Activated naive CD8-positive, alpha-beta T cell treated with anti-CD3 and anti-CD28 coated beads, Interleukin-2, amount 50 U/mL, for 24 hours (primary cell): Measurements from ENCODE around the gene CHRNA7.

Experiments used
- ATAC-seq: fragments of 150-1000 bp; cut with Tn5 transposase; one replicate; pipeline ENCODE4 v1.10.0; 2021
- DNase-seq: peaks from one replicate; pipeline ENCODE4 v3.0.0; 2021
- H3K27ac Mint-ChIP-seq: one replicate; pipeline ENCODE4 v1.8.0; 2021; ENCODE audit warnings: mild to moderate bottlenecking, mixed read lengths
- H3K27me3 Mint-ChIP-seq: one replicate; pipeline ENCODE4 v1.8.0; 2021; ENCODE audit warnings: mixed read lengths
- H3K36me3 Mint-ChIP-seq: one replicate; pipeline ENCODE4 v1.8.0; 2021; ENCODE audit warnings: low read depth, mixed read lengths
- H3K4me1 Mint-ChIP-seq: one replicate; pipeline ENCODE4 v1.8.0; 2021; ENCODE audit warnings: mixed read lengths
- H3K4me3 Mint-ChIP-seq: one replicate; pipeline ENCODE4 v1.8.0; 2021; ENCODE audit warnings: mild to moderate bottlenecking, moderate library complexity, mixed read lengths
- H3K9me3 Mint-ChIP-seq: one replicate; pipeline ENCODE4 v1.8.0; 2021; ENCODE audit warnings: mixed read lengths

CHRNA7 gene

DNA sequence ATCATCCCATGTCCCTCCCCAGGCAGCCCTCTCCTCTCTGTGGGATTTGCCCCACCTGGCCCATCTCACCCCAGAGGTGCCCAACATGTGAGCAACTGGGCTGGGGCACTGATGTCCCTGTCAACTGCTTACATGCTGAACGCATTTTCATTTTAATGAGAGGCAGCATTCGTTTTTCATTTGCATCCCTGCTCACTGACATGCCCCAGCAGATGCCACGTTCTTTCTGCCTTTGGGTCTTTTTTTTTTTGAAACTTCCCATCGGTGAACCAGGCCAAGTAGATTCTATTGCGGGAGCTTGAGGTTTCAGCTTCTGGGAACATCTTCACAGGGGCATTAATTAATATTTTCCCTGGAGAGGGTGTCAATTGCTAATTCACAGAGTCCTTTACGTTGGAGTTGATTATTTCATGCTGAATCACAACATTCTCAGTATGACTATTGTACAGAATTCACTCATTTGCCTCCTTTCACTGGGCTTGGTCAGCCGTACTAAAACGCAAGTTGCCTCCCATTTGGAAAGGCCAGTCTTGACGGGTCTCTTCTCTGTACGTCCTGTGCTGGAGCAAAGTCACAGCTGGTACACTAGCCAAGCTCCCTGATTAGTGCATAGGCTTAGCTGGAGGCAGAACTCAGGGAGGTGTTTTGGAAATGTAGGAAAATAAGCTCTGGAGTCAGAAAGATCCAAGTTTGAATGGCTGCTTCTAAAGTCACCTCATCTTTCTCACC is 69.8 kb downstream of the CHRNA7 start:
- Mint-ChIP-seq H3K27me3 (peaks cover 15% of the 10 kb centered on the region), H3K36me3 (no peaks in the 10 kb centered on the region), H3K27ac (no peak overlapping the region), H3K4me3 (no peak overlapping the region), H3K9me3 (no peaks in the 10 kb centered on the region), H3K4me1 (no peaks in the 10 kb centered on the region)
- no peak for DNase-seq
- ATAC-seq: no peak

DNA sequence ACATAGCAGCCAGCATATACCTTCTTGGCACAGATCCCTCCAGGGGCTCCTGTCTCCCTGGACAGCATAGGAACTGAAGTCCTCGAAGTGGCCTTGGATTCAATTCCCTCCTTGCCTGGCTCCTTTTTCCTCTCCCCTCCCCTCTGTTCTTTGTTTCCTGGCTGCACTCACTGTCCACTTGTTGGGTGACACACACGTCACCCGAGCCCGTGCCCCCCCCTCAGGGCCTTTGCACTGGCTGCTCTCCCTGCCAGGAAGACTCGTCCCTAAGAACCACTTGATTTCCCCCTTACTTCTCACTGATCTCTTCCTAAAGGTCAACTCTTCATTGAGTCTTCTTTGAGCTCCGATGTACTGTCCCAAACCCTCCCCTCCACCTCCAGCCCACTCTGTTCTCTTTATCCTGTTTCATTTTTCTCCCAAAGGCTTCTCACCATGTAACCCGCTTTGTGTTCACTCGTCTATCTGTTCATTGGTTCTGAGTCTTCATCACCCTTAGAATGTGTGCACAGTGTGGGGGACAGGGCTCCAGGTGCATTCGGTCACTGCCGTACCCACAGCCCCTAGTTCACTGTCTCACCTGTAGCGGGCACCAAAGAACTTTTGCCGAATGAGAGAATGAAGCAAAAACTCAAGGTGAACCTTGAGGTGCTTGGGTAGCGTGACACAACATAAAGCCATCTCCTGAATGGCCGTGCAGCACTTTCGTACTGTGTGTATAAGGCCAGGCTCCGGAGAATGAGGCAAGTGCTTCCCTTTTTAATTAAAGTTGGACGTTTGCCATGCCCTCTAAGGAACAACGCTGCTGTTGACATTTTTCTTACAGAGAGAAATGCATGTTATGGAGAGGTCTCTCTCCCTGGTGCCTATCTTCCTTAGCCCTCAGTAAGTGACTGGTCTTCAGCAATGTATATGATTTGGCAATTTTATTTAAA is 74.0 kb downstream of the CHRNA7 start:
- no peak for ATAC-seq
- H3K4me3 Mint-ChIP-seq: no peak overlapping the region
- no peak overlapping the region for H3K27ac Mint-ChIP-seq
- no peaks in the 10 kb centered on the region for H3K9me3 Mint-ChIP-seq
- peaks cover 17% of the 10 kb centered on the region for H3K27me3 Mint-ChIP-seq
- H3K4me1 Mint-ChIP-seq: no peaks in the 10 kb centered on the region
- DNase-seq: no peak
- H3K36me3 Mint-ChIP-seq: no peaks in the 10 kb centered on the region

DNA sequence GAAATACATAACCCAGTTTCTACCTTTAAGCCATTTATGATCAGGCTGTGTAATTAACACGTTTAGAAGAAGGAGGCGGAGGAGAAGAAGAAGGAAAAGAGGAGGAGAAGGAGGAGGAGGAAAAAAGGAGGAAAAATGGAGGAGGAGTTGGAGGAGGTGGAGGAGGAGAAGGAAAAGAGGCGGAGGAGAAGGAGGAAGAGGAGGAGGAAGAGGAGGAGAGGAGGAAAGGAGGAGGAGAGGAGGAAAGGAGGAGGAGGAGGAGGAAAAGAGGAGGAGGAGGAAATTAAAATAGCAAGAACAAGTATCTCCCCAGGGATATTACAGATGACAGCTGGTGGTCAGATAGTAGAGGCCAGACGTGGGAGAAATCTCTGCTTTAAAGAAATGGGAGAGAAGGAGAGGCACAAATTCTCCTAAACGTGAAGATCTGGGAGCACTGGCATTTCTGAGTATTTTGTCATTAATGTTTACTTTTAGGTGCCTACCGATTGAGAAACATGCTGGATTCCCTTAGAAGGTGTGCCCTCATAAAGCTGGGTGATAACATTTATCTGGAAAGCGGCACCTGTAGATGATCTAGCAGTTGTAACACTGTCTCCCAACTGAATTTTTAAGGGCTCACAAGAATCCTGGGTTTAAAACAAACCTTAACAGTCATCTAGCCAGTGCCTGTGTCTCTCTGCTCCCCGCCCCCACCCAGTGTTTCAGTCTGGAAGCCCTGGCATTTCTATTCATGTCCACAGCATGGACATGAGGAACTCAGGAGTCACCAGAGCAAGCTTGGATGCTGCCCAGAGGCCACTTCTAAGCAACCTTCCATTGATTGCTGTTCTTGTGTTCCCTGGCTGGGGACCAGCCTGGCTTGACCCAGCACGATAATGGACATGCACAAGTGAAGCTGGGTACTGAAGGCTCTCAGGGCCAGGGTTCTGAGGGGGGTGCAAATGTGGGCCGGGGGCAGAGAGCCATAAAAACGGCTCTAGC is 75.2 kb downstream of the CHRNA7 start:
- ATAC-seq: no peak
- no peaks in the 10 kb centered on the region for H3K9me3 Mint-ChIP-seq
- H3K4me1 Mint-ChIP-seq: no peaks in the 10 kb centered on the region
- peaks cover 20% of the 10 kb centered on the region for H3K27me3 Mint-ChIP-seq
- H3K36me3 Mint-ChIP-seq: no peaks in the 10 kb centered on the region
- no peak overlapping the region for H3K27ac Mint-ChIP-seq
- H3K4me3 Mint-ChIP-seq: no peak overlapping the region
- no peak for DNase-seq

DNA sequence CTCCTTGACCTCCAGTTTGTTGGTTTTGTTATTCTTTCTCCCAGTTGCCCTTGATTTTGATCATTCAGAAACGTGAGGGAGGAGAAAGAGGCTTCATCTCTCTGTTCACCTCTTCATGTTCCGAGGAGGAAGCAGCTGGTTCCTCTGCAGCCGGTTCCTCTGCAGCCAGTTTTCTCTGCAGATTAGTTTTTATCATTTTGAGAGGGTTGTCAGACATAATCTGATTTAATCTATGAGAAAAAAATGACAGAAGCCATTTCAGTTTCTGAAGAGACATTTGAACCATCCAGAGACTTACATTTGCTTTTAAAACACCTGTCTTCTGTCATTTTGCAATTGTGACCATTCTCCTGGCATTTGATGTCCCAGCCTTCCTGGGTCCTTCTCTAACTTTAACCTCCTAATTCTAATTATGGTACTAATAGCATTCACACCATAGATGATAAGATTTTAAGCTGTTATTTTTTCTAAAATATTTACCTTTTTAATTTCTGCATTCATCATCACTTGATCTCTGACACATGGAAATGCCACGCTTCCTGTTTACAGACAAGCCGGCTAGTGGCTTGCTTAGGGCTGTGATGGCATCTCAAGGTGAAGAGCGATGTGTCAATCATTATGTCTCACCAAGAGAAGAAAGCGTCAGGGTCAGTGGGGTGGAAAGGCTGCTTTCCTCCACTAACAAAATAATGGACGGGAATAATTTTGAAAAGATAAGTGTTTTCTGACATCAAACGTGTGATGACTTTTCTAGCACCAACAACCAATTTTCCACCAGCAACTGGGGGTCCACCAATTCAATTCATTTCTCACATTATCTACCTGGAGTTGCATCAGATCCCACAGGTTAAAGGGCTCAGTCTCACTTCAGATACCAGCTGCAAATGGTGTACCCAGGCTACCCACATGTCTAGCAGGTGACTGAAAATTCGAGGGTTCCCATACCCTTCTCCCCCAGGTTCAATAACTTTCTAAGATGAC is 76.4 kb downstream of the CHRNA7 start:
- ATAC-seq (no peak), DNase-seq (no peak)
- Mint-ChIP-seq H3K27me3 (peaks cover 21% of the 10 kb centered on the region), H3K36me3 (no peaks in the 10 kb centered on the region), H3K9me3 (no peaks in the 10 kb centered on the region), H3K27ac (no peak overlapping the region), H3K4me1 (no peaks in the 10 kb centered on the region), H3K4me3 (no peak overlapping the region)

DNA sequence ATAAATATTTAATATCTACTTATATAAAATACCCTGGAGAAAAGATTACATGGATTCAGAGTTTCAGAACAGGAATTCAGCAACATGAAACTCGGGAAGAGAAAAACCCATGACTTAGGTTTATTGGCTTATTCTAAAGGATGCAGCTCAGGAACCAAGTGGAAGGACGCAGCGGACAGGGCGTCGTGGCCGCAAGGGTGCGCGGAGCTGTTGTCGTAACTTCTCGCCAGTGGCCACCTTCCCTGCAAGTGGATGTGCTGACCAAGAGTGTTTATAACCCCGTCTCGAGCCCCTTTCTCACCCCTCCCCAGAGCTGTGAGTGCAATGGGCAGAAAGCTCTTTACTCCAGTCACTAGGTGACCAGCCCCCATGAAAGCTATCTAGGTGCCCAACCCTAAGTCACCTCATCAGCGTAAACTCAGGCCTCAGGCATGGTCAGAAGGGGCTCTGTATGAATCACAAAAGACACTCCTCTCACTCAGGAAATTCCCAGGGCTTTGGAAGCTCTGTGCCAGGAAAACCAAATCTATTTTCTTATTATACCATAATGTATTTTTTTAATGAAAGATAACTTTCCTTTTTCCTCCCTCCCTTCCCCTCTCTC is 77.3 kb downstream of the CHRNA7 start:
- no peaks in the 10 kb centered on the region for H3K9me3 Mint-ChIP-seq
- H3K27ac Mint-ChIP-seq: no peak overlapping the region
- ATAC-seq: no peak

DNA sequence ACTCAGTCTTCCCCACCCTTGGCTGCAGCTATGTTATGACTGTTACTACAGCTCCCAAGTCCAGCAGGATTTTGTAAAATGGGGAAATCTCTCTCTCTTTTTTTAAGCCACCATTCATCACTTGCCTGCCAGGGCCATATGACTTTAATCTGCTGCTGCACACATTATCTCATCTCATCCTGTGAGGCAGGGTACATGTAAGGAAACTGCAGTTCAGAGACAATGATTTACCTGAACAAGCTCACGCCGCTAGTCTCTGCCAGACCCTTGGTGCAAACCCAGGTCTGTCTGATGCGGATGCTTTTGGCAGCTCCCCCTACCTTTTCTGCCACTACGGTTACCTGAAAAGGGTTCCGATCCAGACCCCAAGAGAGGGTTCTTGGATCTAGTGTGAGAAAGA is 78.3 kb downstream of the CHRNA7 start:
- DNase-seq (no peak), ATAC-seq (no peak)
- Mint-ChIP-seq H3K4me3 (no peak overlapping the region), H3K9me3 (no peaks in the 10 kb centered on the region), H3K36me3 (no peaks in the 10 kb centered on the region), H3K4me1 (no peaks in the 10 kb centered on the region), H3K27me3 (peaks cover 19% of the 10 kb centered on the region), H3K27ac (no peak overlapping the region)

More for the DNA sequence above, 77.3 kb downstream of the CHRNA7 start:
- Mint-ChIP-seq H3K27me3 (peaks cover 21% of the 10 kb centered on the region), H3K4me1 (no peaks in the 10 kb centered on the region), H3K4me3 (no peak overlapping the region), H3K36me3 (no peaks in the 10 kb centered on the region)
- DNase-seq: no peak

DNA sequence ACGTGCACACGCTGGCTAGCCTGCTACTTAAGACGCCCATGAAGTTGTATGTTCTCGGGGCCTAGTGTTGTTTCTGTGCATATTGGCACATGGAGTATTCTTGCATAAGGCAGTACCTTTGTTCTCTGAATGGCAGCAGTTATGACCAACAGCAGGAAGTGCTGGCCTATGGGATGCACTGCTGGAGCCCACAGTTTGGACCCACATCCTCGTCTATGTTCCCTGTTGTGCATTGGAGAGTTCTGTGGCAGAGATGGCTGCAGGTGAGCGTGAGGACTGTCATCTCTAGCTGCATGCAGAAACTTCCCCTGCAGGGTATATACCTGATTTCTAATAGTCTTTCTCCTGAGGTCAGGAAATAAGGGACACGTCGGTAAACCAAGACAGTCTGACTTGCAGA is 81.8 kb downstream of the CHRNA7 start:
- ATAC-seq (no peak), DNase-seq (no peak)
- Mint-ChIP-seq H3K9me3 (no peaks in the 10 kb centered on the region), H3K27me3 (peaks cover 7% of the 10 kb centered on the region), H3K4me3 (no peak overlapping the region), H3K27ac (no peak overlapping the region), H3K4me1 (no peaks in the 10 kb centered on the region), H3K36me3 (no peaks in the 10 kb centered on the region)

DNA sequence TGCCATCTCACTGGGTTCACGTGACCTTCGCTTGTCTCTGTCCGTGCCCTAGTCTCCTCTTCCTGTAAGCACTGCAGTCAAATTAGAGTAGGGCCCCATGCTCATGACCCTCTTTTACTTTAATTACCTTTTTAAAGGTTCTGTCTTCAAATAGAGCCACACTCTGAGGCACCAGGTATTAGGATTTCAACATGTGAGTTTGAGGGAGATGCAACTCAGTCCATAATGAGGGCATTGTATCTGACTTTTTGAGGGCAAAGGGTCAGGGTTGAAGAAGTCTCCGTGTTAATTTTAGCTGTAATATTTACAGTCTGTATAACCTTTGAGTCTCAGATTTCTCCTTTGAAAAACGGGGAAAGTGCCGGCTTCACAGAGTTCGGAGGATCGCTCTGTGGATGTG is 82.9 kb downstream of the CHRNA7 start:
- no peak overlapping the region for H3K4me3 Mint-ChIP-seq
- H3K9me3 Mint-ChIP-seq: no peaks in the 10 kb centered on the region
- H3K27ac Mint-ChIP-seq: no peak overlapping the region
- ATAC-seq (no peak), DNase-seq (no peak)
- no peaks in the 10 kb centered on the region for H3K4me1 Mint-ChIP-seq
- peaks cover 5% of the 10 kb centered on the region for H3K27me3 Mint-ChIP-seq
- no peaks in the 10 kb centered on the region for H3K36me3 Mint-ChIP-seq

DNA sequence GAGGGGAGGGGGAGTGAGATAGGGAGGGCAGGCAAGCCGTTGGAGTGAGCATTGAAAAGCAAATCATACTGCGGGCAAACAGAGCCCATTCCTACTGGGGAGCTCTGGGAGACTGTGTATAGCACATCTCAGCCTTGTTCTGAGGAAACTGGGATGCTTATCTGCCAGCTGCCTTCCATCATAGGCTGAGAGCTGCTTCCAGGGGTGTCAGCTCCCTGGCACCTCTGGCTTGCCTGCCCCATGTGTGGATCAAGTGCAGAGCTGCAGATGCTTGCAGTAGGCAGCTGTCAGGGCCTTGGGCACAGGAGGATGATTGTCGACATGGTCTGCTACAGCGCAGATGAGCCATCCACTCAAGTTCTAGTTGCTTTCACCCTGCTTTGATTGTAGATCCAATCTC is 86.8 kb downstream of the CHRNA7 start:
- Mint-ChIP-seq H3K27ac (no peak overlapping the region), H3K4me3 (no peak overlapping the region), H3K27me3 (no peaks in the 10 kb centered on the region)

DNA sequence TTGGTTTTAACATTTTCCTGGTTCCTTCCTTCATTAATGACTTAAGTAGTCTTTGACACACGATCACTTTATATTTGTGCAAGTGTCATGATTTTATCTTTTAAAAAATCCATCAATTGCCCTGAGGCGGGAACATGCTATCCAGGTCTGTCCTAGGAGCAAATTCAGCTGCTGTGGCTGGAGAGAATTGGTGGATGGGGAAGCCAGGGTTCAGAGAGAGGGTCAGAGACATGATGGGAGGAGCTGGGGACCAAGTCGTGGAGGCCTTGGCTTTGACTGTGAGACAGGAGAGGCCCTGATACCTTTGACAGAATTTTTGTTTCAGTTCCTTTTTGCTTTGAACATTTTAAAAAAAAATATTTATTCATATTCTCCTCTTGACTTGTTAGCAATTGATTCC is 89.0 kb downstream of the CHRNA7 start:
- Mint-ChIP-seq H3K36me3 (no peaks in the 10 kb centered on the region), H3K27ac (no peak overlapping the region), H3K4me1 (no peaks in the 10 kb centered on the region), H3K27me3 (no peaks in the 10 kb centered on the region), H3K9me3 (no peaks in the 10 kb centered on the region), H3K4me3 (no peak overlapping the region)
- ATAC-seq (no peak), DNase-seq (no peak)

More for the DNA sequence above, 86.8 kb downstream of the CHRNA7 start:
- no peaks in the 10 kb centered on the region for H3K9me3 Mint-ChIP-seq
- H3K4me1 Mint-ChIP-seq: no peaks in the 10 kb centered on the region
- H3K36me3 Mint-ChIP-seq: no peaks in the 10 kb centered on the region
- ATAC-seq: no peak
- no peak for DNase-seq

DNA sequence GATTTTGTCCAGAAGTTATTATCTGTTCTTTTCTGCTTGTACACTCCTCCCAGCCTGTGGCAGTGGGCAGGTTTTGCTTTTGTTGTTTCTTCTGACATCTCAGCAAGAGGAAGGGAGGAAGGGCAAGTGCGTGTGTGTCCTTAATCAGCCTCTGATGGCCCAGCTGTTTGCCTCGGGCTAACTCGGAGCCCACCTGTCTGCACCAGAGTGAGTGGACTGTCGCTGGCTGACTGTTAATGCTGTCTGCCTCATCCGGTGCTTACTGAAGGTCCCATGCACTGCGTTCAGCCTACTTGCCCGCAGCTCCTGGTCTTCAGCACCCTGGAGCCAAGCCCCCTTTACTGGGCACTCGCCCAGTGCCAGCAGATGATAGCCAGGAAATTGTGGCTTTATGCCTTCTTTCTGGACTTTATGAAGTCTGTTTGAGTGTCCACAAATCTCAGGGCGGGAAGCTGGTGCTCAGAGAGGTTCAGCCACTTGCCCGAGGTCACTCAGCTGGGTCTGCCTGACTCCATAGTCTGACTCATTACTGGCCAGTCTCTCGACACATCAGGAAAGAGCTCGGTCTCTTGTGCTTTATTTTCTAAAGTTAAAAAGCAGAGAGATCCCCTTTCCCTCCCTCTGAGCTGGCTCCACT is 89.5 kb downstream of the CHRNA7 start:
- ATAC-seq: no peak
- Mint-ChIP-seq H3K4me1 (no peaks in the 10 kb centered on the region), H3K27me3 (no peaks in the 10 kb centered on the region), H3K9me3 (no peaks in the 10 kb centered on the region), H3K4me3 (no peak overlapping the region), H3K27ac (no peak overlapping the region), H3K36me3 (no peaks in the 10 kb centered on the region)
- no peak for DNase-seq

DNA sequence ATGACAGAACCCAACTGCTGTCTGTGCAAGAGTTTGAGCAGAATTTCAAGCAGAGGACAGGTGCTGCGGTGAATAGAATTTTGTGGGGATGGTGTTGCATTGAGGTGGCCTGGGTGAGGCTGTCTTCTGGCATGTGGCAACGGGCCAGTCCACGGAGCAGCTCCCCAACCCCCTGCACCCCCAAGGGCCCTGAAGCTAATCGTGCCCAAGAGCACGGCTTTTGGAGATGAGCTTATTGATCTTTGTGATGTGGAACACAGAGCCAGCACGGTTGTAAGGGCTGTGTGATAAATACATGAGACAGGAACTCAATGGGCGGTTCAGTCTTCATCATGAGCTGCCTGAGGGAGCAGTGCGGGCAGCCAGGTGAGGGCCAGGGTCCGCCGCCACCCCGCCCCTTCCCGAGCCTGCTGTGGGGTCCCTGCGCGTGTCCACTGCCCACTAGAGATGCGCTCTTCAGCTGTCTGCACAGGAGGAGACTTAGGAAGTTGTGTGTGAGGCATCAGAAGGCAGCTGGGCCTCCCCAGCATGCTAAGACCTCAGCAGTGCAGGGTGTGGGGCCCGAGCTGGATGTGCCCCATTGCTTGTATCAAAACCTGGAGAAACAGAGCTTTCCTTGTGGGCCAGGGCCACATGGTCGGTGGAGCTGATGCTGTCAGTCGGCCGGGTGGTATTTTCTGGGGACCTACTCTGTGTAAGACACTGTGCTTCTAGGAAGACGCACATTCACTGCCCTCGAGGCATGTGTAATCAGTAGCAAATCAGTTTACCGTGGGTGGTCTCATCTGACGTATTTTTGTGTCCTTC is 90.5 kb downstream of the CHRNA7 start:
- no peak overlapping the region for H3K4me3 Mint-ChIP-seq
- no peaks in the 10 kb centered on the region for H3K27me3 Mint-ChIP-seq
- no peak for ATAC-seq
- DNase-seq: no peak
- H3K9me3 Mint-ChIP-seq: no peaks in the 10 kb centered on the region
- no peaks in the 10 kb centered on the region for H3K4me1 Mint-ChIP-seq
- no peaks in the 10 kb centered on the region for H3K36me3 Mint-ChIP-seq
- no peak overlapping the region for H3K27ac Mint-ChIP-seq
